PC-9 (cell line): ENCODE data around the gene SULT1A3.

Source experiments
- CTCF ChIP-seq: fragments of 200-600 bp; sonication (generic); conservative IDR thresholded peaks from 2 replicates; pipeline ENCODE4 v1.6.1; 2017; ENCODE audit warnings: mixed run types, antibody characterized with exemption, mild to moderate bottlenecking, moderate library complexity
- EZH2 ChIP-seq: fragments of 200-600 bp; sonication (generic); IDR thresholded peaks from 2 replicates; pipeline ENCODE4 v1.8.0; 2017; ENCODE audit warnings: antibody characterized with exemption, low read depth

DNA sequence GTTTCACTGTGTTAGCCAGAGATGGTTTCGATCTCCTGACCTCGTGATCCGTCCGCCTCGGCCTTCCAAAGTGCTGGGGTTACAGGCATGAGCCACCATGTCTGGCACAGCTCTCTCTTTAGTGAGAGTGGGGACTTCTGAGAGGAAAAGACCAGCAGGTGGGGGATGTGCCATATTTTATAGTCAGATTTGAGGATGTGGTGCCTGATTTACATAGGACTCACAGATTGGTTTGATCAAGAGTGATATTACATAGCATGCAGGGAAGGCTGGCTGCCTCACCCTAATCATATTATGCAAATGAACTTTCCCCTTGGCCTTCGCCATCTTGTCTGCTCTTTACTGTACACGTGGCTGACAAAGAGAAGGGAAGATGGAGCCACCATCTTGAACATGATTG, 48.0 kb upstream of the SULT1A3 start:
- TF ChIP-seq CTCF (no peak), EZH2 (no peak)
